Nephron progenitor cell (in vitro differentiated cells): ENCODE results near the gene ZNF385B.
"Not testable (repeated sequence)": the region's sequence is repeated elsewhere in the genome, so short reads cannot be mapped to it uniquely, and the experiment has no call there.

Experiments
- DNase-seq: peaks from one replicate; pipeline ENCODE4 v3.0.0; 2021
- H3K27ac Mint-ChIP-seq: 2 replicates; pipeline ENCODE4 v1.8.0; 2021; ENCODE audit warnings: mild to moderate bottlenecking, moderate library complexity, mixed read lengths
- H3K27me3 Mint-ChIP-seq: 2 replicates; pipeline ENCODE4 v1.8.0; 2021; ENCODE audit warnings: mild to moderate bottlenecking, low read depth, mixed read lengths; ENCODE audit not compliant: poor library complexity
- H3K36me3 Mint-ChIP-seq: 2 replicates; pipeline ENCODE4 v1.8.0; 2021; ENCODE audit warnings: low read depth, mixed read lengths
- H3K4me1 Mint-ChIP-seq: 2 replicates; pipeline ENCODE4 v1.8.0; 2021; ENCODE audit warnings: mixed read lengths
- H3K4me3 Mint-ChIP-seq: 2 replicates; pipeline ENCODE4 v1.8.0; 2021; ENCODE audit warnings: mild to moderate bottlenecking, moderate library complexity, mixed read lengths
- H3K9me3 Mint-ChIP-seq: 2 replicates; pipeline ENCODE4 v1.8.0; 2021; ENCODE audit warnings: mild to moderate bottlenecking, moderate library complexity, mixed read lengths
- CTCF ChIP-seq: fragments of 200-600 bp; sonication (generic); IDR thresholded peaks from 2 replicates; pipeline ENCODE4 v1.5.0; 2021; ENCODE audit warnings: antibody characterized with exemption

The ZNF385B gene

GRCh38 chr2:179646173-179646769 is 215.1 kb downstream of the ZNF385B start:
- Mint-ChIP-seq H3K27me3 (no peaks in the 10 kb centered on the region), H3K27ac (no peak overlapping the region), H3K4me3 (no peak overlapping the region), H3K9me3 (no peaks in the 10 kb centered on the region), H3K4me1 (peaks cover 12% of the 10 kb centered on the region), H3K36me3 (no peaks in the 10 kb centered on the region)
- no peak for DNase-seq
- TF ChIP-seq CTCF = no peak

- H3K27me3 Mint-ChIP-seq = no peaks in the 10 kb centered on the region
- no peak for DNase-seq
- no peak for TF ChIP-seq CTCF
- H3K9me3 Mint-ChIP-seq = no peaks in the 10 kb centered on the region
- no peak overlapping the region for H3K4me3 Mint-ChIP-seq
- H3K4me1 Mint-ChIP-seq = peaks cover 16% of the 10 kb centered on the region
- no peaks in the 10 kb centered on the region for H3K36me3 Mint-ChIP-seq
- no peak overlapping the region for H3K27ac Mint-ChIP-seq
These were observed 216.4 kb downstream of the ZNF385B start for GRCh38 chr2:179645047-179645446.

GRCh38 chr2:179642462-179642861 is 218.9 kb downstream of the ZNF385B start:
- TF ChIP-seq CTCF = no peak
- H3K27ac Mint-ChIP-seq = no peak overlapping the region
- no peak for DNase-seq
- H3K9me3 Mint-ChIP-seq = no peaks in the 10 kb centered on the region
- no peak overlapping the region for H3K4me3 Mint-ChIP-seq
- H3K27me3 Mint-ChIP-seq = peaks cover 4% of the 10 kb centered on the region
- H3K4me1 Mint-ChIP-seq = peaks cover 16% of the 10 kb centered on the region
- H3K36me3 Mint-ChIP-seq = no peaks in the 10 kb centered on the region

GRCh38 chr2:179636995-179637394 is 224.4 kb downstream of the ZNF385B start:
- H3K9me3 Mint-ChIP-seq = peaks cover 9% of the 10 kb centered on the region
- H3K4me1 Mint-ChIP-seq = peaks cover 14% of the 10 kb centered on the region
- peaks cover 4% of the 10 kb centered on the region for H3K27me3 Mint-ChIP-seq
- H3K4me3 Mint-ChIP-seq = no peak overlapping the region
- H3K27ac Mint-ChIP-seq = no peak overlapping the region
- DNase-seq = no peak
- no peaks in the 10 kb centered on the region for H3K36me3 Mint-ChIP-seq
- no peak for TF ChIP-seq CTCF

GRCh38 chr2:179636100-179636980 is 225.1 kb downstream of the ZNF385B start:
- no peak for TF ChIP-seq CTCF
- H3K4me3 Mint-ChIP-seq = no peak overlapping the region
- H3K36me3 Mint-ChIP-seq = no peaks in the 10 kb centered on the region
- peaks cover 12% of the 10 kb centered on the region for H3K4me1 Mint-ChIP-seq
- H3K27me3 Mint-ChIP-seq = peaks cover 4% of the 10 kb centered on the region
- H3K27ac Mint-ChIP-seq = no peak overlapping the region
- H3K9me3 Mint-ChIP-seq = peaks cover 15% of the 10 kb centered on the region
- no peak for DNase-seq

- not testable (repeated sequence) for DNase-seq, H3K36me3 Mint-ChIP-seq
These were observed 229.5 kb downstream of the ZNF385B start for GRCh38 chr2:179631769-179632385.

GRCh38 chr2:179629776-179630175 is 231.6 kb downstream of the ZNF385B start:
- not testable (repeated sequence) for H3K36me3 Mint-ChIP-seq, H3K27ac Mint-ChIP-seq, H3K4me3 Mint-ChIP-seq, H3K27me3 Mint-ChIP-seq, H3K4me1 Mint-ChIP-seq
- H3K9me3 Mint-ChIP-seq = peaks cover 21% of the 10 kb centered on the region
- peak; percentile 5 for DNase-seq

More at GRCh38 chr2:179631769-179632385, 229.5 kb downstream of the ZNF385B start:
- H3K27me3 Mint-ChIP-seq, H3K27ac Mint-ChIP-seq, H3K4me3 Mint-ChIP-seq: not testable (repeated sequence)
- H3K9me3 Mint-ChIP-seq = peaks cover 21% of the 10 kb centered on the region
- peaks cover 12% of the 10 kb centered on the region for H3K4me1 Mint-ChIP-seq
